ENCODE measurements around the gene AGBL4.
"Not testable (repeated sequence)": the region's sequence is repeated elsewhere in the genome, so short reads cannot be mapped to it uniquely, and the experiment has no call there.

Gene AGBL4

DNA sequence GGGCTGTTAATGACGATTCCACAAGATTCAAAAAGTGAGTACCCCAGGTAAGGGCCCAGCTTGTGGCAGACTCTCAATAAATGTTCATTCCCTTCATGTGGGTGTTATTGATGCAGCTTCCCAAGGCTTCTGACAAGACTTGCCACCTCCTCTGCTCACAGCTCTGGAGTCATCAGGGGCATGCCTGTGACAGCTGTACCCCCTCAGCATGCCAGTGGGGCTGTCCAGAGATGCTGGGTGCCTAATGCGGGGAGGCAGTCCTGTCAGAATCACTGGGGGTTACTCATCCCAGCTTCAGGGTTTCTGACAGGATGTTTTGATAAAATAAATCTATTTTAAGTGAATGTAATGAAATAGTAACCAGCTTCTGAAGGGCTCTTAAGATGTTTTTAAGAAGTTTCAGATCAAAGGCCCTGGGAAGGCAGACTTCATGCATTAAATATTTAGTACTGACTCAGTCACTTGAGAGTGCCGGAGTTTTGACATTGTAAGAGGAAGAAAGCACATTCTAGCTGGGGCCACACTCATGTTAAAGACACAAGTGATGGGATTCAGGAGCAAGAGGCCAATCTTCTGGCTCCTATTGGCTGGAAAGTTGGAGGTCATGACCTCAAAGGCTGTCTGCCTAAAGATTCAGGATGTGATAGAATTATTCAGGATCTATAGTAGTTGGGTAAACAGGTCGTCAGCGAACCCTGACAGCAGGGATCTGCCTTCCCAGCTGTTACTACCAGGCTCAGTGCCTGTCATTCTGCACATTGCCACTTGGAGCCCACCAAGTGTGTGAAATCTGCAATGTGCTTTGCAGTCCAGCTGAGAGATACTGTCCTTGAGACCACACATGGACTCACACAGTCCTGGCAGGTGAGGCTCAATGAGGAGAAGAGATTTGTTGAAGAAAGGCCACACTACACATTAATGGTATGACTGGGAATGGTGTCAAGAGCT lies 1007.5 kb downstream of the AGBL4 start:
- no peak for DNase-seq

DNA sequence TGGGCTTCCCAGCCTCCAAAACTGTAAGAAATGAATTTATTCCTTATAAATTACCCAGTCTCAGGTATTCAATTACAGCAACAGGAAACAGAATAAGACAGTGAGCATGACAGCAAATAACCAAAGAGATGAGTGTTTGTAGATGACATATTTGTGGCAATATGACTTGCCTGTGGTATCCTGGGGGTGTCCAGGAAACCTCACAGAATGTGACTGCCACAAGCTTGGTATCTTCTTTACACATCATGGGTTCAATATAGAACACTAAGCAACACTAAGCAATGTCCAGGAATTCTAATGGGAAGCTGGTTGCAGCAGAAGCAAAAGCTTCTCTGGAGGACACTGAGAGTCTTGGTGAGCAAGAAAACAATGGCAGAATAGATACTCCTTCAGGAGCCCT lies 1010.7 kb downstream of the AGBL4 start:
- no peak for DNase-seq

GRCh38 chr1:49002981-49003380 lies 1020.8 kb downstream of the AGBL4 start:
- DNase-seq, result not testable (repeated sequence)

DNA sequence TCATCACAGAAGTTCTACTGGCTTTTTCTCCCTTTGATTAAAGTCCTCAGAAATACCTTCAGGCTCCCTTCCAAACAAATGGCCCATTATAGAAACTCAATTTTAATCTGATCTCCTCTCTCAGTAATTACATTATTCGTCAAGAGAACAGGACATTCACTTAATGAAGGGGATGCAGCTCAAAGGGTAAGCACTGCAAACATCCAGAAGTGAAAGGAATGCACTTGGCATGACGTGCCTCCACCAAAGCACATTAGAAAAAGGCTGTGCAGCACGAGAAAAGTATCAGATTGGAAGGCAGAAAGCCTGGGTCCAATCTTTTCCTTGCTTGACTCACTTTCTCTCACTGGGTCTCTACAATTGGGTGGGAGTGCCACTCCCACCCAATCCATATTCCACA lies 1024.4 kb downstream of the AGBL4 start:
- DNase-seq, result no peak

DNA sequence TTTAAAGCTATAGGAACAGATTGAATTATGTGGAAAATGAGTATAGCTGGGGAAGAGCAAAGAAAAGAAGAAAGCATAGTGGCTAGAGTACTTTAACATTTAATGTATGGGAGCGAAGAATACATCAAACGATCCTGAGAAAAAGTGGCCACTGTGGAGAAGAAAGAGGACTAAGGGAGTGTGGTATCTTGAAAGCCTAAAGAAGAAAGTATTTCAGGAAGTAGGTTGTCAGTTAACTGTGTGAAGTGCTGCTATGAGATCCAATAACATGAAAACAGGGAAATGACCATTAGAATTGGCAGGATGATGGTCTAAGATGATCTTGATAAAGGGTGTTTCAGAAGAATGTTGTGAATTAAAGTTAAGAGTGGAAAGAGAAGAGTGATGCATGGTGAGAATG lies 1027.4 kb downstream of the AGBL4 start:
- DNase-seq, result no peak

DNA sequence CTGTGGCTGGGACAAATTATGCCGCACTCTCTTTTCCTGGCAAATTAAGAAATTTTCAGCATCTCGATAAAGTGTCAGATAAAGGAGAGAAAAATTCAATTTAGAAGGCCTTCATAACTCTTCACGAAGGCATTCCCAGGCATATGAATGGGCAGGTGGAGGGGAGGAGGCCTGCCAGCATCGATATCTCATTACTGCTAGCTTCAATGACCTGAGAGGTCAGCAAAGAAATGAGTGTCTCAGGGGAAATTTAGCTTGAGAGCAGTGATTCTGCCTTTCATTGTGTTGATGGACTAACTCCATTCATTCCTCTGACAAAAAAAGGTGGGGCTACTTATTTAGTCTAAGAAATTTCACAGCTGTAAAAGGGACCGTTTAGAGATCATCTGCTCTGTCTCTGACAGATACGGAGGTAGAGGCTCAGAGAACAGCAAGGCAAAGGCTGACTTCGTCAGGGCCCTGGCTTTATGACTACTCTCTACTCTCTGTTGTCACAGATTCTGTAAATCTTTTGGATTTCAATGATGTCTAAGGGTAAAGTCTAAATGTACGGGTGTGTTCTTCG lies 1035.0 kb downstream of the AGBL4 start:
- no peak for DNase-seq

DNA sequence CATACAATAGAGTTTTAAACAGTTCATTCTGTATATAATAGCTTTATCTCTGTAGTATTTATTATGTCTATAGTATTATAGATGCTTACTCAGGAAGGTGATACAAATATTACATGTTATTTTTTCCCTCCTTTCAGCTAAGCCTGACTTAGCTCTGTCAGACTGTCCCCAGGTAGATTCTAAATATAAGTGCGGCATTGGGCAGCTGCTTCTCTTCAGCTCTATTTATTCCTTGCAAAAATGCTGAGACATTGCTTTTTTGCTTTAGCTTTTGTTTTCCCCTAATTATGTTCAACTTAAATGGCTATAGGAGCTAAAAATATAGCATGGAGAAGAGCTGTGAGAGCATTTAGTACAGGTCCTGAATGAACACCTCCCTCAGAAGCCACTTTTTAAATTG lies 1043.8 kb downstream of the AGBL4 start:
- DNase-seq, result no peak

DNA sequence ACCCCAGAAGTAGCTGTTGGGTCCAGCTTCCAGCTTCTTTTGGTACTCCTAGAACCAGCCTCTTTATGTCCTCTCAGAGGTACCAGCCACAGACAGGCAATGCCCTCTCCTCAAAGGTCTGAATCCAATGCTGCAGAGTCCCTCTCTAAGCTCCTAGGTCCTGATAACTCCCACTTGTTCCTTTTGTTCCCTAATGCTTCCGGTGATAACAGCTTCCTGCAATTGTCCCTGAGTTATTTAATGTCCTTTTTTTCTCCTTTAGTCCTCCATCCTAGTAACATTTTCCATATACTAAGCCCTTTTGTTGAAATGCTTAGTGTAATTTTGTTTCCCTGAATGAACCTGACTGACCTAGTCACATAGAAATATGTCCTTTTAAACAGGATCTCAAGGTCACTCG lies 1045.3 kb downstream of the AGBL4 start:
- no peak for DNase-seq

DNA sequence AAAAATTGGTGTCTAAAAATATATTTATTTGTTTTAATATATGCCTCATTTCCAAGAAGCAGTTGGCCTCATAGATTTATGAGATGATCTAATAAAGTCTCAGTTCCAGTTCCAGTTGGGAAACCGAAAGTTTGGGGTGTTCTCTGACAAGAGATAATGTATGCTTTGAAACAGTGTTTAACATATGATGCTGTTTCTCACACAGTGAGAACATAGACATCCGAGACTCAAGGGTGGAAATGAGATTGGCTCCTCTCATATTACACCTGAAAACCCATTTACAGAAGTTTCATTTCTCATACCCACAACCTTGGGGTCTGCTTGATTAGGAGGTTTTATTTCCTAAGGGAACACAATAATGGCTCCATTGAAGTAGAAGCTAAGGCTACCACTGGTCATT lies 1046.5 kb downstream of the AGBL4 start:
- no peak for DNase-seq

DNA sequence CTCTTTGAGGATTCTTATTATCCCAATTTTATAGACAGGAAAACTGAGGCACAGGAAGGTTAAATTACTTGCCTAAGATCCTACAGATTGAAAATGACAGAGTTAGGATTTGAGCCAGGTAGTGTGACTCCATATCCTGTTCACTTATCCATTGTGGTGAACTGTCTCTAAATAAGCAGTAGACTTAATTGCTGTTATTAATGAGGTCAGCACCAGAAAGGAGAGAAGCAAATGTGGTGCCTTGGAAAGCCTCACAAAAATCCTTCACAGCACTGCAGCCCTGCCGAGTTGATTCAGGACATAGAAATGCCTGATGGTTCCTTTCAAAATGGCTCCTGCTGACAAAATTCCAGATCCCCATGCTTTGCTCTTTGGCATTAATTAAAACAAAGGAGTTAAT lies 1053.8 kb downstream of the AGBL4 start:
- DNase-seq, result no peak

- no peak for DNase-seq
Measured at GRCh38 chr1:48967318-48967717, 1056.4 kb downstream of the AGBL4 start.

GRCh38 chr1:48966583-48966982 lies 1057.2 kb downstream of the AGBL4 start:
- DNase-seq, result no peak

- no peak for DNase-seq
Measured at GRCh38 chr1:48960320-48960719, 1063.4 kb downstream of the AGBL4 start.

DNA sequence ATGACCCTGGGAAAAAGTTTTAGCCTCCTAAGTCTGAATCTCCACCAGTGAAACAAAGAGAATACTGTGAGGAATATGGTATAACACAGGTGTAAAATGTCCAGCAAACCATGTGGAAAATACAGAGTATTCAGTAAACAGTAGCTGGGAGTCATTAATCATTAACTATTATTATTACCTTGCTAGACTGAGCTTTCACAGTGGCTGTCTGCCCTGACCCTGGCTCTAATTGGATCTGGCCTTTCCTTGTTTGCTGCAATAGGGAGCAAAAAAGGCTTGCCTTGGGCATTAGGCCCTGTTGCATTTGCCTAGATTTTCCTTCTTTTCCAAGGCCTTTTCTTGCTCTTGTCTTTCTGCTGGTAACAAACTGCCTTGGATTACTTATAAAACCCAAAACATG lies 1068.0 kb downstream of the AGBL4 start:
- no peak for DNase-seq

DNA sequence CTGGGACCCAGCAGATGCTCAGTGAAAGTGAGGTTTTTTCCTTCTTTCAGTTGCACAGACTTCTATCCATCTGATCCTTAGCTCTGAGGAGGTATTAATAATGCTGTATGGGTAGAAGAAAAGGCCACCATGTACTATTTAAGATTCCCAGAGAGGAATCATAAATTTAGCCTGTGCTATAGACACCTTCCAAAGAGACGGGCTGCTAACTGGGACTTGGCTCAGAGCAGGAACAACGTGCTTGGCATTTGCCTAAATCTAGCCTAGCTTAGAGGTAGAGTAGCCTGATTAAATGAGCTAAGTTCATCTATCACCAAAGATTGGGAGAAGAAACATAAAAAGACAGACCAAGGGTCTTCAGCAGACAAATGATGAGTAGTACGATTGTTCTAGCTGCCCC lies 1070.1 kb downstream of the AGBL4 start:
- DNase-seq, result no peak

- no peak for DNase-seq
Measured at GRCh38 chr1:48948562-48948961, 1075.2 kb downstream of the AGBL4 start.

- DNase-seq, result no peak
Measured at GRCh38 chr1:48947761-48948537, 1075.8 kb downstream of the AGBL4 start.

GRCh38 chr1:48946070-48946469 lies 1077.7 kb downstream of the AGBL4 start:
- no peak for DNase-seq

GRCh38 chr1:48944811-48945210 lies 1078.9 kb downstream of the AGBL4 start:
- DNase-seq, result no peak

- DNase-seq, result no peak
Measured at GRCh38 chr1:48943826-48944225, 1079.9 kb downstream of the AGBL4 start.

GRCh38 chr1:48943393-48943792 lies 1080.4 kb downstream of the AGBL4 start:
- DNase-seq, result no peak

DNA sequence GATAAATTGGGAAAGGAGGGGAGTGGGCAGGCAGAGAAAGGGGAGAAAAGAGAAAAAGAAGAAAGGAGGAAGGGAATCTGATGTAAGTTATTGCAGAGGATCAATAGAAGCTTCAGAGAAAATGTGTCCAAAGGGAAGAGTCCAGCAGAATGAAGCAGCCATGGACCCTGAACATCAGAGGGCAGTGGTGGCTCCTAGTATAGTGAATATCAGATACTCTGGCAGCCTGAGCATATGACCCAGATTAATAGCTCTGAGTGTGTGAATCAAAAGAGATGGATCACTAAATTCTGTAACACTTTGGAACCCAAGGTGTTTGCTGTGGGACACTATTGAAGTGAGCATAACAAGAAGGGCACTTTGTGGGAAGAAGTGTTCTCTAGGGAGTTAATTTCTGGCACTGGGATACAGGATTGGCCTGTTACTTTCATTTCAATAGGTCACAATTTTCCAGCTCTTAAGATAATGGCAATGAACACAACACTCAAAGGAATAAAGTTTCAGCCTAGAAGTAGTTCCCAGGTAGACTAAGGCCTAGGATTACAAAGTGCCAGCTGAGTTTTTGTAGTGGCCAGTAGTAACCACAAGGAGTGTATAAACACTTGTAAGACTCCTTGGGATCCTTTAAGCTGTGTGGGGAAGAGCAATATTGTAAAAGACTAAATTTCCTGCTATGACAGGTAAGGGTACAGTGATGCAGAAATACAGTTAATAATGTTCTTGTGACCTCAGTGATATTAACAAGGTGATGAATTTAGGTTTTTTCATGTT lies 1082.6 kb downstream of the AGBL4 start:
- DNase-seq, result no peak

GRCh38 chr1:48940354-48940753 lies 1083.4 kb downstream of the AGBL4 start:
- DNase-seq, result no peak

All from activated CD4-positive, alpha-beta T cell treated with anti-CD3 and anti-CD28 coated beads for 1 hour (primary cell).